GM23338 (cell line): ENCODE measurements around the gene CD7. TPM values are rescaled to one million over a fixed set of nuclear protein-coding genes. Genes with fewer than 3 reads are reported as not detected.

ENCODE experiments used
- ATAC-seq: fragments of 200-7000 bp; cut with Tn5 transposase; 3 replicates; pipeline ENCODE4 v1.9.1; 2020
- DNase-seq: peaks from one replicate; pipeline ENCODE4 v3.0.0-alpha.2; 2015; ENCODE audit warnings: low spot score
- H2AFZ ChIP-seq: fragments of 200-600 bp; sonication (generic); 2 replicates; pipeline ENCODE4 v1.8.0; 2016; ENCODE audit warnings: antibody characterized with exemption, mild to moderate bottlenecking, moderate library complexity
- H3F3A ChIP-seq: fragments of 200-600 bp; sonication (generic); replicated peaks from 2 replicates; pipeline ENCODE4 v1.8.0; 2017; ENCODE audit warnings: antibody characterized with exemption, mixed run types, low read depth
- H3K27ac ChIP-seq: fragments of 200-600 bp; sonication (generic); 2 replicates; pipeline ENCODE4 v1.6.1; 2016; ENCODE audit warnings: low read depth
- H3K27me3 ChIP-seq: fragments of 200-600 bp; sonication (generic); 2 replicates; pipeline ENCODE4 v1.8.0; 2016; ENCODE audit warnings: mild to moderate bottlenecking, mixed run types, moderate library complexity; ENCODE audit not compliant: insufficient read depth
- H3K36me3 ChIP-seq: fragments of 200-600 bp; sonication (generic); 2 replicates; pipeline ENCODE4 v1.8.0; 2016; ENCODE audit warnings: mild to moderate bottlenecking; ENCODE audit not compliant: insufficient read depth
- H3K4me1 ChIP-seq: fragments of 200-600 bp; sonication (generic); 2 replicates; pipeline ENCODE4 v1.8.0; 2016; ENCODE audit warnings: mild to moderate bottlenecking, moderate library complexity; ENCODE audit not compliant: insufficient read depth
- H3K4me2 ChIP-seq: fragments of 200-600 bp; sonication (generic); 2 replicates; pipeline ENCODE4 v1.7.1; 2017; ENCODE audit warnings: mixed run types
- H3K4me3 ChIP-seq: fragments of 200-600 bp; sonication (generic); 2 replicates; pipeline ENCODE4 v1.6.1; 2016; ENCODE audit warnings: mixed run types
- H3K79me2 ChIP-seq: fragments of 200-600 bp; sonication (generic); replicated peaks from 2 replicates; pipeline ENCODE4 v1.8.0; 2017; ENCODE audit warnings: mild to moderate bottlenecking; ENCODE audit not compliant: insufficient read depth
- H3K9me2 ChIP-seq: fragments of 200-600 bp; sonication (generic); 2 replicates; pipeline ENCODE4 v1.8.0; 2017; ENCODE audit not compliant: insufficient read depth
- H4K20me1 ChIP-seq: fragments of 200-600 bp; sonication (generic); replicated peaks from 2 replicates; pipeline ENCODE4 v1.8.0; 2017; ENCODE audit warnings: mild to moderate bottlenecking; ENCODE audit not compliant: insufficient read depth
- H3K27ac Mint-ChIP-seq: 2 replicates; pipeline ENCODE4 v1.8.0; 2020; ENCODE audit warnings: inconsistent platforms, mild to moderate bottlenecking, moderate library complexity, mixed read lengths
- H3K27me3 Mint-ChIP-seq: 3 replicates; pipeline ENCODE4 v1.8.0; 2022; ENCODE audit warnings: low read depth, mild to moderate bottlenecking, moderate library complexity, mixed read lengths, inconsistent platforms; ENCODE audit not compliant: insufficient read depth, poor library complexity
- H3K36me3 Mint-ChIP-seq: 3 replicates; pipeline ENCODE4 v1.8.0; 2021; ENCODE audit warnings: low read depth, mild to moderate bottlenecking, inconsistent platforms, moderate library complexity, mixed read lengths
- H3K4me1 Mint-ChIP-seq: 3 replicates; pipeline ENCODE4 v1.8.0; 2020; ENCODE audit warnings: mild to moderate bottlenecking, inconsistent platforms, mixed read lengths
- H3K4me3 Mint-ChIP-seq: 3 replicates; pipeline ENCODE4 v1.8.0; 2021; ENCODE audit warnings: moderate library complexity, mild to moderate bottlenecking, inconsistent platforms, mixed read lengths
- H3K9me3 Mint-ChIP-seq: 3 replicates; pipeline ENCODE4 v1.8.0; 2020; ENCODE audit warnings: moderate library complexity, mild to moderate bottlenecking, inconsistent platforms, mixed read lengths
- CREB1 ChIP-seq: fragments of 250-450 bp; sonication (Bioruptor Pico); IDR thresholded peaks from 2 replicates; pipeline ENCODE4 v1.5.0; 2020; ENCODE audit warnings: low read depth, mild to moderate bottlenecking, moderate library complexity
- CTCF ChIP-seq, 2 experiments: fragments of 200-600 bp in 1 of 2; sonication (generic) in 1 of 2; conservative IDR thresholded peaks; 2 replicates each; pipeline versions ENCODE4 v1.5.1 to v1.6.1; 2016 to 2017; ENCODE audit warnings: antibody characterized with exemption in 2 of 2, low read depth in 2 of 2, mild to moderate bottlenecking in 2 of 2, moderate library complexity in 1 of 2
- ETS1 ChIP-seq: IDR thresholded peaks from 2 replicates; pipeline ENCODE4 v1.6.1; 2016; ENCODE audit warnings: antibody characterized with exemption
- EZH2 ChIP-seq: fragments of 200-600 bp; sonication (generic); IDR thresholded peaks from one replicate; pipeline ENCODE4 v1.8.0; 2017; ENCODE audit warnings: antibody characterized with exemption, mild to moderate bottlenecking, low read depth; ENCODE audit not compliant: unreplicated experiment
- EZH2phosphoT487 ChIP-seq: fragments of 200-600 bp; sonication (generic); IDR thresholded peaks from one replicate; pipeline ENCODE4 v1.8.1; 2018; ENCODE audit warnings: antibody characterized with exemption; ENCODE audit not compliant: unreplicated experiment
- JUNB ChIP-seq: IDR thresholded peaks from one replicate; pipeline ENCODE4 v1.6.1; 2016; ENCODE audit warnings: antibody characterized with exemption; ENCODE audit not compliant: unreplicated experiment
- STAT1 ChIP-seq: IDR thresholded peaks from one replicate; pipeline ENCODE4 v1.6.1; 2016; ENCODE audit warnings: antibody characterized with exemption; ENCODE audit not compliant: unreplicated experiment
- ZNF331 ChIP-seq: fragments of 250-450 bp; sonication (Bioruptor Pico); IDR thresholded peaks from 2 replicates; pipeline ENCODE4 v1.5.0; 2020; ENCODE audit warnings: low read depth, mild to moderate bottlenecking, moderate library complexity
- polyA plus RNA-seq: library from polyadenylated mRNA; unstranded; fragments of >200 nt; fragmentation: Nextera tagmentation; extraction: Ambion mirVana; gene quantifications from 2 replicates; pipeline ENCODE4 v1.2.1, GENCODE V29; 2016
- total RNA-seq: library from RNA; depleted of rRNA; stranded (reverse); fragments of >200 nt; shearing (Covaris generic); gene quantifications from 2 replicates; pipeline ENCODE4 v1.2.3, GENCODE V29; 2014
- TF ChIP-seq, protein P1 (sequence below): IDR thresholded peaks from one replicate; pipeline ENCODE4 v1.6.1; 2018; ENCODE audit warnings: antibody characterized with exemption; ENCODE audit not compliant: unreplicated experiment

CD7 gene
- total and polyA plus RNA-seq, 2 experiments from 2014 or later = 0.42 to 0.44 TPM

DNA sequence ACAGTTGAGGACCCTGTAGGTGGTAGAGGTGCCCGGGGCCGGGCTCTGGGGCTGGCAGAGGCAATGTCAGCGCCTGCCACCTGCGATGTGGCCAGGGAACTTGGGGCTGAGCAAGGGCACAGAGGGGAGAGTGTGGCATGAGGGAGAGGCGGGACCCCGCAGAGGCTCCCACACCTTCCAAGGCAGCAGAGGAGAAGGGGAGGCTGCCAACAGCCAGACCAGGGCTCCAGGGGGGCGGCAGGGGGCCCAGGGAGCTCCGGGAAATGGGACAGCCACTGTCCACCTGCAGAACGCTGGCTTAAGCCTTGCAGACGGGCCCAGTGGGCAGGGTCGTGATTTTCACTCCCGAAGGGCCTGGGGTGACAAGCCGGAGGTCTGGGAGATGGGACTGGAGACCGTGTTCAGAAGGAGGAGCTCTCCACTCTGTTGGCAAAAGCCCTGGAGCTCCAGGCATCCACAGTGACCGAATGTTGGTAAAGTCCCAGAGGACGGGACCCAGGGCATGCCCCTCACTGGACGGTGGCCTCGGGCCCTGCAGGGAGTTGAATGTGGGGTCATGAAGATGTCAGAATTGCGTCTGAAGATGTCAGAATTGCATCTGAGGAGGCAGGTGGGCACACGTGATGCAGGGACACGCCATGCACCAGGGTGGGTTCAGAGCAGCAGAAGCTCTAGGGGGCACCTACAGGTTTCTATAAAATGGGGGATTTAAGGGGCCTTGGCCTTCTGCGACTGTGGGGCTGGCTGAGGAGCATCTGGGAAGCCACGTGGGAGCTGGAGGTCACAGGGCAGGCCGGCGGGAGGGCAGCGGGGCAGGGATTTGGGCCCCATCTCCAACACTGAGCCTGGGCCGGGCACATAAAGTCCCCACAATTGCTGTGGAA lies 18.6 kb downstream of the CD7 start (continued):
- TF ChIP-seq ETS1 = no peak

- H3K4me3 Mint-ChIP-seq = no peak overlapping the region
- Histone ChIP-seq H3K27ac (no peak overlapping the region), H3K4me2 (peak overlapping the region; percentile 48; the same call in 1 of the 2 replicates), H3K4me3 (no peak overlapping the region), H3K27me3 (peaks cover 4% of the 10 kb centered on the region; the same call in 1 of the 2 replicates), H2AFZ (peak overlapping the region; percentile 66), H3K9me2 (no peaks in the 10 kb centered on the region), H3K4me1 (peaks cover 8% of the 10 kb centered on the region; the same call in 1 of the 2 replicates), H4K20me1 (no peaks in the 10 kb centered on the region), H3K79me2 (no peaks in the 10 kb centered on the region), H3K36me3 (no peaks in the 10 kb centered on the region), H3F3A (peaks cover 10% of the 10 kb centered on the region)
- no peak overlapping the region for H3K27ac Mint-ChIP-seq
- H3K27me3 Mint-ChIP-seq = peaks cover 20% of the 10 kb centered on the region
- H3K36me3 Mint-ChIP-seq = no peaks in the 10 kb centered on the region; the same call in 2 of the 3 replicates
- peak; percentile 44 for DNase-seq
- peak; percentile 12 for ATAC-seq
- H3K4me1 Mint-ChIP-seq = peaks cover 28% of the 10 kb centered on the region
- H3K9me3 Mint-ChIP-seq = no peaks in the 10 kb centered on the region
- TF ChIP-seq EZH2phosphoT487 = no peak
- TF ChIP-seq EZH2 = no peak
- no peak for TF ChIP-seq STAT1
- TF ChIP-seq CTCF (conservative IDR thresholded peaks at IDR 0.05; ENCODE audit: low read depth in 2 of 2) = no peak
- no peak for TF ChIP-seq JUNB
- TF ChIP-seq ZNF331 (CRISPR knock-in tag) = no peak
- no peak for TF ChIP-seq CREB1 (CRISPR knock-in tag)
- TF ChIP-seq, protein P1, sequence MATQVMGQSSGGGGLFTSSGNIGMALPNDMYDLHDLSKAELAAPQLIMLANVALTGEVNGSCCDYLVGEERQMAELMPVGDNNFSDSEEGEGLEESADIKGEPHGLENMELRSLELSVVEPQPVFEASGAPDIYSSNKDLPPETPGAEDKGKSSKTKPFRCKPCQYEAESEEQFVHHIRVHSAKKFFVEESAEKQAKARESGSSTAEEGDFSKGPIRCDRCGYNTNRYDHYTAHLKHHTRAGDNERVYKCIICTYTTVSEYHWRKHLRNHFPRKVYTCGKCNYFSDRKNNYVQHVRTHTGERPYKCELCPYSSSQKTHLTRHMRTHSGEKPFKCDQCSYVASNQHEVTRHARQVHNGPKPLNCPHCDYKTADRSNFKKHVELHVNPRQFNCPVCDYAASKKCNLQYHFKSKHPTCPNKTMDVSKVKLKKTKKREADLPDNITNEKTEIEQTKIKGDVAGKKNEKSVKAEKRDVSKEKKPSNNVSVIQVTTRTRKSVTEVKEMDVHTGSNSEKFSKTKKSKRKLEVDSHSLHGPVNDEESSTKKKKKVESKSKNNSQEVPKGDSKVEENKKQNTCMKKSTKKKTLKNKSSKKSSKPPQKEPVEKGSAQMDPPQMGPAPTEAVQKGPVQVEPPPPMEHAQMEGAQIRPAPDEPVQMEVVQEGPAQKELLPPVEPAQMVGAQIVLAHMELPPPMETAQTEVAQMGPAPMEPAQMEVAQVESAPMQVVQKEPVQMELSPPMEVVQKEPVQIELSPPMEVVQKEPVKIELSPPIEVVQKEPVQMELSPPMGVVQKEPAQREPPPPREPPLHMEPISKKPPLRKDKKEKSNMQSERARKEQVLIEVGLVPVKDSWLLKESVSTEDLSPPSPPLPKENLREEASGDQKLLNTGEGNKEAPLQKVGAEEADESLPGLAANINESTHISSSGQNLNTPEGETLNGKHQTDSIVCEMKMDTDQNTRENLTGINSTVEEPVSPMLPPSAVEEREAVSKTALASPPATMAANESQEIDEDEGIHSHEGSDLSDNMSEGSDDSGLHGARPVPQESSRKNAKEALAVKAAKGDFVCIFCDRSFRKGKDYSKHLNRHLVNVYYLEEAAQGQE = no peak
Observed at GRCh38 chr17:82297714-82298537, 19.5 kb downstream of the CD7 start.
